ENCODE measurements around the gene STRADB. TPM values are rescaled to one million over a fixed set of nuclear protein-coding genes. Genes with fewer than 3 reads are reported as not detected.

The STRADB gene
- total and polyA plus RNA-seq, 2 experiments from 2014 or later = 62.5 to 68.3 TPM

DNA sequence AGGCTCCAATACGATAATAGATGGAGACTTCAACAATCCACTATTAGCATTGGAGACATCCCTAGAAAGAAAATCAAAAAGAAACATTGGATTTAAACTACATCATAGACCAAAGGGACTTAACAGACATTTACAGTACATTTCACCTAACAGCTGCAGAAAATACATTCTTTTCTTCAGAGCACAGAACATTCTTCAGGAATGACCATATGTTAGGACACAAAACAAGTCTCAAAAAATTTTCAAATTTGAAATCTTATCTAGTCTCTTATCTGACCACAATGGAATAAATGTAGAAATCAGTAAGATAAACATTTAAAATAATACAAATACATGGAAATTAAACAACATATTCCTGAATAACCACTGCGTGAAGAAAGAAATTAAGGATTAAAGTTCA, 68.7 kb downstream of the STRADB start:
- Histone ChIP-seq H3K36me3 (replicated peaks; ENCODE audit: insufficient read depth, low read depth) (no peaks in the 10 kb centered on the region), H3K79me2 (no peaks in the 10 kb centered on the region), H3K27me3 (no peaks in the 10 kb centered on the region), H3K9me3 (ENCODE audit: low read depth) (no peaks in the 10 kb centered on the region), H3K4me1 (ENCODE audit: insufficient read depth) (no peaks in the 10 kb centered on the region), H2AFZ (no peak overlapping the region), H3K9me2 (replicated peaks; ENCODE audit: insufficient read depth) (no peaks in the 10 kb centered on the region), H3K4me2 (no peak overlapping the region), H3K27ac (no peak overlapping the region), H3K4me3 (no peak overlapping the region), H4K20me1 (ENCODE audit: insufficient read depth, poor library complexity, severe bottlenecking) (no peaks in the 10 kb centered on the region)
- TF ChIP-seq EZH2 (IDR thresholded peaks at IDR 0.05; ENCODE audit: borderline replicate concordance) (no peak), EZH2phosphoT487 (IDR thresholded peaks at IDR 0.05; ENCODE audit: low read depth, severe bottlenecking, unreplicated experiment) (no peak)
- TF ChIP-seq, protein P1, sequence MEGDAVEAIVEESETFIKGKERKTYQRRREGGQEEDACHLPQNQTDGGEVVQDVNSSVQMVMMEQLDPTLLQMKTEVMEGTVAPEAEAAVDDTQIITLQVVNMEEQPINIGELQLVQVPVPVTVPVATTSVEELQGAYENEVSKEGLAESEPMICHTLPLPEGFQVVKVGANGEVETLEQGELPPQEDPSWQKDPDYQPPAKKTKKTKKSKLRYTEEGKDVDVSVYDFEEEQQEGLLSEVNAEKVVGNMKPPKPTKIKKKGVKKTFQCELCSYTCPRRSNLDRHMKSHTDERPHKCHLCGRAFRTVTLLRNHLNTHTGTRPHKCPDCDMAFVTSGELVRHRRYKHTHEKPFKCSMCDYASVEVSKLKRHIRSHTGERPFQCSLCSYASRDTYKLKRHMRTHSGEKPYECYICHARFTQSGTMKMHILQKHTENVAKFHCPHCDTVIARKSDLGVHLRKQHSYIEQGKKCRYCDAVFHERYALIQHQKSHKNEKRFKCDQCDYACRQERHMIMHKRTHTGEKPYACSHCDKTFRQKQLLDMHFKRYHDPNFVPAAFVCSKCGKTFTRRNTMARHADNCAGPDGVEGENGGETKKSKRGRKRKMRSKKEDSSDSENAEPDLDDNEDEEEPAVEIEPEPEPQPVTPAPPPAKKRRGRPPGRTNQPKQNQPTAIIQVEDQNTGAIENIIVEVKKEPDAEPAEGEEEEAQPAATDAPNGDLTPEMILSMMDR (IDR thresholded peaks at IDR 0.05; ENCODE audit: poor library complexity) = no peak
- no peak for DNase-seq (ENCODE audit: low spot score)
- WGBS (ENCODE audit: low lambda C conversion rate, missing lambda C conversion rate) = 90% methylated on average over 2 of the region's 2 CpGs

DNA sequence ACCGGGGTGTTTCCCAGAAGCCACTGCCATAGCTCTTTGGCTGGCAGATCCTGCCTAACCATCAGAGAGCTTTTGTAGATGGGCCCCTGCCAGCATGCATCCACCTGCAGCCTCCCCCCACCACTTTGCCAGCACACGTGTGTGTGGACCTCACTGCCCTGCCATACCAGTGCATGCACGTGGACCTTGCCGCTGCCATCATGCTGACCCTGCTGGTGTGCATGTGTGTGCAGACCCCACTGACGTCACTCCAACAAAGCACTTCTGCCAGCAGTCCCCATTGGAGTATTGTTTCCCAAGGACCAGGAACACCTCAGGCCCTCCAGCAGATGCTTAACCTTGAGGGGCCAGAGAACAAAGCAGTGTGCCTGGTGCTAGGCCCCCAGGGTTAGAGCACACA, 71.4 kb downstream of the STRADB start:
- no peak for DNase-seq (ENCODE audit: low spot score)
- WGBS (ENCODE audit: low lambda C conversion rate, missing lambda C conversion rate) = 92% methylated on average over 5 of the region's 5 CpGs
- no peaks in the 10 kb centered on the region for H3K36me3 ChIP-seq (replicated peaks; ENCODE audit: insufficient read depth, low read depth)

DNA sequence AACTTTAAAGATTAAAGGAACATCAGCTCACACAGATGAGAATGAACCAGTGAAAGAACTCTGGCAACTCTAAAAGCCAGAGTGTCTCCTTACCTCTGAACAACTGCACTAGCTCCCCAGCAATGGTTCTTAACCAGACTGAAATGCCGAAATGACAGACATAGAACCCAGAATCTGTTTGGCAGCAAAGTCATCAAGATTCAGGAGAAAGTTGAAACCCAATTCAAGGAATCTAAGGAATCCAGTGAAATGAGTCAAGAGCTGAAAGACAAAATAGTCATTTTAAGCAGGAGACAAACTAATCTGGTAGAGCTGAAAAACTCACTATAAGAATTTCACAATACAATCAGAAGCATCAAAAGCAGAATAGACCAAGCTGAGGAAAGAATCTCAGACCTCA, 72.0 kb downstream of the STRADB start:
- Histone ChIP-seq H3K27ac (no peak overlapping the region), H3K9me3 (ENCODE audit: low read depth) (no peaks in the 10 kb centered on the region), H3K27me3 (no peaks in the 10 kb centered on the region), H3K9me2 (replicated peaks; ENCODE audit: insufficient read depth) (no peaks in the 10 kb centered on the region), H4K20me1 (ENCODE audit: insufficient read depth, poor library complexity, severe bottlenecking) (no peaks in the 10 kb centered on the region), H2AFZ (no peak overlapping the region), H3K4me2 (no peak overlapping the region), H3K36me3 (replicated peaks; ENCODE audit: insufficient read depth, low read depth) (no peaks in the 10 kb centered on the region), H3K4me3 (no peak overlapping the region), H3K79me2 (no peaks in the 10 kb centered on the region), H3K4me1 (ENCODE audit: insufficient read depth) (no peaks in the 10 kb centered on the region)
- 53% methylated on average over 1 of the region's 1 CpG for WGBS (ENCODE audit: low lambda C conversion rate, missing lambda C conversion rate)
- TF ChIP-seq, protein P1 (IDR thresholded peaks at IDR 0.05; ENCODE audit: poor library complexity) = no peak
- TF ChIP-seq EZH2 (IDR thresholded peaks at IDR 0.05; ENCODE audit: borderline replicate concordance) = no peak
- no peak for TF ChIP-seq EZH2phosphoT487 (IDR thresholded peaks at IDR 0.05; ENCODE audit: low read depth, severe bottlenecking, unreplicated experiment)
- no peak for DNase-seq (ENCODE audit: low spot score)

More for the DNA sequence above, 71.4 kb downstream of the STRADB start:
- Histone ChIP-seq H3K9me2 (replicated peaks; ENCODE audit: insufficient read depth) (no peaks in the 10 kb centered on the region), H3K4me1 (ENCODE audit: insufficient read depth) (no peaks in the 10 kb centered on the region), H3K79me2 (no peaks in the 10 kb centered on the region), H2AFZ (no peak overlapping the region), H3K4me3 (no peak overlapping the region), H3K27ac (no peak overlapping the region), H3K27me3 (no peaks in the 10 kb centered on the region), H4K20me1 (ENCODE audit: insufficient read depth, poor library complexity, severe bottlenecking) (no peaks in the 10 kb centered on the region), H3K4me2 (no peak overlapping the region), H3K9me3 (ENCODE audit: low read depth) (no peaks in the 10 kb centered on the region)
- TF ChIP-seq EZH2phosphoT487 (IDR thresholded peaks at IDR 0.05; ENCODE audit: low read depth, severe bottlenecking, unreplicated experiment) (no peak), EZH2 (IDR thresholded peaks at IDR 0.05; ENCODE audit: borderline replicate concordance) (no peak)
- TF ChIP-seq, protein P1 (IDR thresholded peaks at IDR 0.05; ENCODE audit: poor library complexity) = no peak

Small RNA genes within 50 kb of the gene (small RNA-seq; reads per million reads assigned to genes)
- gene RF00019 = not detected

Other genes with a start within 250 kb of the STRADB start
- gene CASP8, start 191.2 kb upstream of the STRADB start, total RNA-seq = 24.4 and 27.7 TPM in 2 replicates
- 14.6 and 17.1 TPM in 2 replicates for gene CASP8, start 191.2 kb upstream of the STRADB start, polyA plus RNA-seq
- gene FLACC1, start 94.4 kb upstream of the STRADB start, total RNA-seq = 0.80 and 1.2 TPM in 2 replicates
- 0.15 and 0.34 TPM in 2 replicates for gene FLACC1, start 94.4 kb upstream of the STRADB start, polyA plus RNA-seq
- 26.7 and 30.0 TPM in 2 replicates for gene TRAK2, start 282 bp upstream of the STRADB start, total RNA-seq
- 6.8 and 9.2 TPM in 2 replicates for gene TRAK2, start 282 bp upstream of the STRADB start, polyA plus RNA-seq
- 33.2 and 33.6 TPM in 2 replicates for gene TMEM237, start 191.8 kb downstream of the STRADB start, total RNA-seq
- 26.9 TPM in 2 replicates for gene TMEM237, start 191.8 kb downstream of the STRADB start, polyA plus RNA-seq
- 0.77 TPM in 1 of 2 replicates, not detected in the other for gene MPP4, start 246.9 kb downstream of the STRADB start, total RNA-seq
- 0.19 TPM in 1 of 2 replicates, not detected in the other for gene MPP4, start 246.9 kb downstream of the STRADB start, polyA plus RNA-seq